H9 (cell line): ENCODE data around the gene ATP13A2. TPM values are rescaled to one million over a fixed set of nuclear protein-coding genes. Genes with fewer than 3 reads are reported as not detected.

Experiments used
- DNase-seq: peaks from one replicate; pipeline ENCODE4 v3.0.0-alpha.2; 2017
- H2AFZ ChIP-seq: one replicate; pipeline ENCODE4 v1.6.1; 2013; ENCODE audit warnings: mild to moderate bottlenecking, low read length, control low read depth, moderate library complexity
- H2AK5ac ChIP-seq: 2 replicates; pipeline ENCODE4 v1.6.1; 2013; ENCODE audit warnings: low read length, control low read depth, mixed read lengths; ENCODE audit not compliant: insufficient read length
- H2BK120ac ChIP-seq: one replicate; pipeline ENCODE4 v1.6.1; 2013; ENCODE audit warnings: low read depth, mild to moderate bottlenecking, low read length, control low read depth, inconsistent platforms; ENCODE audit not compliant: poor library complexity, severe bottlenecking
- H2BK12ac ChIP-seq: 2 replicates; pipeline ENCODE4 v1.6.1; 2013; ENCODE audit warnings: low read length, control low read depth, mixed read lengths, low read depth; ENCODE audit not compliant: insufficient read length
- H2BK15ac ChIP-seq: 2 replicates; pipeline ENCODE4 v1.6.1; 2013; ENCODE audit warnings: low read depth, low read length, control low read depth
- H2BK20ac ChIP-seq: one replicate; pipeline ENCODE4 v1.6.1; 2013; ENCODE audit warnings: low read depth, mild to moderate bottlenecking, low read length, control low read depth, inconsistent platforms; ENCODE audit not compliant: poor library complexity, severe bottlenecking
- H2BK5ac ChIP-seq: 2 replicates; pipeline ENCODE4 v1.6.1; 2013; ENCODE audit warnings: low read length, control low read depth, mixed read lengths; ENCODE audit not compliant: insufficient read length
- H3K14ac ChIP-seq: 2 replicates; pipeline ENCODE4 v1.6.1; 2013; ENCODE audit warnings: low read length, control low read depth; ENCODE audit not compliant: insufficient read depth
- H3K18ac ChIP-seq: 2 replicates; pipeline ENCODE4 v1.6.1; 2013; ENCODE audit warnings: low read depth, mild to moderate bottlenecking, mixed read lengths, low read length, control low read depth; ENCODE audit not compliant: insufficient read length
- H3K23ac ChIP-seq: 2 replicates; pipeline ENCODE4 v1.6.1; 2013; ENCODE audit warnings: low read length, control low read depth, mixed read lengths, low read depth; ENCODE audit not compliant: insufficient read length
- H3K23me2 ChIP-seq: 2 replicates; pipeline ENCODE4 v1.6.1; 2013; ENCODE audit warnings: low read depth, mild to moderate bottlenecking, mixed read lengths, low read length, control low read depth; ENCODE audit not compliant: insufficient read length, poor library complexity, severe bottlenecking
- H3K27ac ChIP-seq: 2 replicates; pipeline ENCODE4 v1.5.1; 2013; ENCODE audit warnings: low read length, control low read depth, mixed read lengths, low read depth; ENCODE audit not compliant: insufficient read length
- H3K27me3 ChIP-seq: 2 replicates; pipeline ENCODE4 v1.6.1; 2013; ENCODE audit warnings: low read length, control low read depth, inconsistent platforms; ENCODE audit not compliant: insufficient read depth
- H3K4ac ChIP-seq: 2 replicates; pipeline ENCODE4 v1.6.1; 2013; ENCODE audit warnings: low read depth, mild to moderate bottlenecking, control low read depth, inconsistent platforms, low read length, moderate library complexity
- H3K4me1 ChIP-seq: 2 replicates; pipeline ENCODE4 v1.6.1; 2013; ENCODE audit warnings: low read length, control low read depth, inconsistent platforms; ENCODE audit not compliant: insufficient read depth
- H3K4me2 ChIP-seq: 2 replicates; pipeline ENCODE4 v1.6.1; 2013; ENCODE audit warnings: low read length, control low read depth, mixed read lengths; ENCODE audit not compliant: insufficient read length, insufficient read depth
- H3K56ac ChIP-seq: 2 replicates; pipeline ENCODE4 v1.6.1; 2013; ENCODE audit warnings: low read depth, mild to moderate bottlenecking, mixed read lengths, low read length, control low read depth; ENCODE audit not compliant: insufficient read length
- H3K79me1 ChIP-seq: 2 replicates; pipeline ENCODE4 v1.6.1; 2013; ENCODE audit warnings: low read depth, mild to moderate bottlenecking, moderate library complexity, low read length, control low read depth, inconsistent platforms; ENCODE audit not compliant: insufficient read depth, poor library complexity, severe bottlenecking
- H3K79me2 ChIP-seq: 2 replicates; pipeline ENCODE4 v1.6.1; 2013; ENCODE audit warnings: low read length, control low read depth, inconsistent platforms; ENCODE audit not compliant: insufficient read depth
- H3K9ac ChIP-seq: 2 replicates; pipeline ENCODE4 v1.6.1; 2013; ENCODE audit warnings: low read length, control low read depth, mixed read lengths; ENCODE audit not compliant: insufficient read length; ENCODE audit errors: extremely low read depth
- H3K9me3 ChIP-seq: one replicate; pipeline ENCODE4 v1.6.1; 2013; ENCODE audit warnings: low read depth, low read length, inconsistent platforms; ENCODE audit not compliant: control insufficient read depth
- H3T11ph ChIP-seq: one replicate; pipeline ENCODE4 v1.6.1; 2013; ENCODE audit warnings: mild to moderate bottlenecking, low read length, control low read depth, inconsistent platforms
- H4K20me1 ChIP-seq: one replicate; pipeline ENCODE4 v1.6.1; 2013; ENCODE audit not compliant: control insufficient read depth, insufficient read length, insufficient read depth
- H4K5ac ChIP-seq: 2 replicates; pipeline ENCODE4 v1.6.1; 2013; ENCODE audit warnings: low read depth, mild to moderate bottlenecking, mixed read lengths, low read length, control low read depth; ENCODE audit not compliant: insufficient read length
- H4K8ac ChIP-seq: replicated peaks from 2 replicates; pipeline ENCODE4 v1.6.1; 2013; ENCODE audit warnings: low read length, control low read depth, mixed read lengths, low read depth; ENCODE audit not compliant: insufficient read length
- H4K91ac ChIP-seq: 2 replicates; pipeline ENCODE4 v1.6.1; 2013; ENCODE audit warnings: low read depth, mild to moderate bottlenecking, moderate library complexity, mixed read lengths, low read length, control low read depth; ENCODE audit not compliant: insufficient read length
- H3K27ac Mint-ChIP-seq, 3 experiments: 2 replicates in 2 of 3; 3 replicates in 1 of 3; pipeline ENCODE4 v1.8.0; 2020 to 2021; ENCODE audit warnings: mixed read lengths in 3 of 3, mild to moderate bottlenecking in 1 of 3, moderate library complexity in 1 of 3
- H3K27me3 Mint-ChIP-seq: 2 replicates; pipeline ENCODE4 v1.8.0; 2021; ENCODE audit warnings: low read depth, mild to moderate bottlenecking, moderate library complexity, mixed read lengths
- H3K36me3 Mint-ChIP-seq, 3 experiments: 2 replicates in 2 of 3; 3 replicates in 1 of 3; pipeline ENCODE4 v1.8.0; 2020 to 2021; ENCODE audit warnings: low read depth in 3 of 3, mixed read lengths in 3 of 3; ENCODE audit not compliant: insufficient read depth in 1 of 3
- H3K4me1 Mint-ChIP-seq, 2 experiments: 2 replicates each; pipeline ENCODE4 v1.8.0; 2020; ENCODE audit warnings: mixed read lengths in 2 of 2
- H3K4me3 Mint-ChIP-seq, 2 experiments: 2 replicates in 1 of 2; 3 replicates in 1 of 2; pipeline ENCODE4 v1.8.0; 2020 to 2021; ENCODE audit warnings: mild to moderate bottlenecking in 2 of 2, mixed read lengths in 2 of 2, moderate library complexity in 1 of 2
- H3K9me3 Mint-ChIP-seq, 2 experiments: 2 replicates in 1 of 2; 3 replicates in 1 of 2; pipeline ENCODE4 v1.8.0; 2020; ENCODE audit warnings: mild to moderate bottlenecking in 2 of 2, mixed read lengths in 2 of 2, moderate library complexity in 1 of 2
- WGBS: extraction: QIAGEN DNeasy Blood & Tissue Kit; methylation state at CpG from one replicate; pipeline ENCODE4 v1.1.7; 2013; ENCODE audit warnings: missing lambda C conversion rate, low lambda C conversion rate, mixed read lengths; ENCODE audit not compliant: insufficient read length; ENCODE audit errors: extremely low coverage; 5-methylcytosine and 5-hydroxymethylcytosine counted together
- total RNA-seq: library from RNA; stranded (reverse); gene quantifications from 2 replicates; pipeline ENCODE4 v1.2.1, GENCODE V29; 2021
- TF ChIP-seq, protein P1 (sequence below): fragments of 200-600 bp; sonication (generic); conservative IDR thresholded peaks from 3 replicates; pipeline ENCODE4 v1.8.0; 2021; ENCODE audit warnings: antibody characterized with exemption, mild to moderate bottlenecking

ATP13A2 gene
- total RNA-seq, 1 experiment from 2014 or later = 53.6 TPM

DNA sequence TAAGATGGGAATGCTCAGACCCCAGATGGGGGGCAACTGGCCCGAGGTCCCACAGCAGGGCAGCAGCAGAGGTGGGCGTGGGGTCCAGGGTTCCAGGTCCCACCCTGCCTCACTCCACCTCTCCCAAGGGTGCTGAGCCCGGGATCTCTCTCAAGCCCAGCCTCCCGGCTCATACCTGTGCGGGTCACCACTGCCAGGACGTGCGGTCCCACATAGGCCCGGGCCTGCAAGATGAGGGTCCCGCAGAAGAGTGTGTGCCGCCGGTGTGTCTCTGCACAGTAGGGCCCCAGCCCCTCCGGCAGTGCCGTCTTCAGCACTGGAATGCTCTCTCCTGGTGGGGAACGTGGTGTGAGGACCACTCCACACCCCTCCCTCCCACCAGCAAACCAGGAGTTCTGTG, 14.9 kb downstream of the ATP13A2 start:
- no peaks in the 10 kb centered on the region for H3K9me3 Mint-ChIP-seq
- Histone ChIP-seq H3K18ac (no peak overlapping the region), H2BK12ac (no peak overlapping the region), H3K27me3 (no peaks in the 10 kb centered on the region), H3K9ac (no peak overlapping the region), H3K4me1 (no peaks in the 10 kb centered on the region), H3K23me2 (no peaks in the 10 kb centered on the region), H2AFZ (no peak overlapping the region), H3T11ph (no peak overlapping the region), H2BK120ac (no peak overlapping the region), H2BK5ac (no peak overlapping the region), H2AK5ac (no peak overlapping the region), H3K4ac (no peak overlapping the region), H3K14ac (no peak overlapping the region), H3K4me2 (no peak overlapping the region), H3K23ac (no peak overlapping the region), H2BK20ac (no peak overlapping the region), H3K56ac (no peak overlapping the region), H3K79me1 (no peaks in the 10 kb centered on the region), H2BK15ac (no peak overlapping the region), H4K91ac (no peak overlapping the region), H4K20me1 (no peaks in the 10 kb centered on the region), H4K5ac (no peak overlapping the region), H3K79me2 (no peaks in the 10 kb centered on the region), H3K9me3 (no peaks in the 10 kb centered on the region), H3K27ac (no peak overlapping the region), H4K8ac (no peak overlapping the region)
- H3K4me3 Mint-ChIP-seq = no peak overlapping the region
- H3K36me3 Mint-ChIP-seq = peaks cover 13 to 35% (median 32%) of the 10 kb centered on the region in 3 experiments
- no peaks in the 10 kb centered on the region for H3K27me3 Mint-ChIP-seq
- H3K27ac Mint-ChIP-seq = no peak overlapping the region
- no CpG with 5 or more reads among the region's 14 CpGs for WGBS
- H3K4me1 Mint-ChIP-seq = no peaks in the 10 kb centered on the region
- DNase-seq = no peak
- TF ChIP-seq, protein P1, sequence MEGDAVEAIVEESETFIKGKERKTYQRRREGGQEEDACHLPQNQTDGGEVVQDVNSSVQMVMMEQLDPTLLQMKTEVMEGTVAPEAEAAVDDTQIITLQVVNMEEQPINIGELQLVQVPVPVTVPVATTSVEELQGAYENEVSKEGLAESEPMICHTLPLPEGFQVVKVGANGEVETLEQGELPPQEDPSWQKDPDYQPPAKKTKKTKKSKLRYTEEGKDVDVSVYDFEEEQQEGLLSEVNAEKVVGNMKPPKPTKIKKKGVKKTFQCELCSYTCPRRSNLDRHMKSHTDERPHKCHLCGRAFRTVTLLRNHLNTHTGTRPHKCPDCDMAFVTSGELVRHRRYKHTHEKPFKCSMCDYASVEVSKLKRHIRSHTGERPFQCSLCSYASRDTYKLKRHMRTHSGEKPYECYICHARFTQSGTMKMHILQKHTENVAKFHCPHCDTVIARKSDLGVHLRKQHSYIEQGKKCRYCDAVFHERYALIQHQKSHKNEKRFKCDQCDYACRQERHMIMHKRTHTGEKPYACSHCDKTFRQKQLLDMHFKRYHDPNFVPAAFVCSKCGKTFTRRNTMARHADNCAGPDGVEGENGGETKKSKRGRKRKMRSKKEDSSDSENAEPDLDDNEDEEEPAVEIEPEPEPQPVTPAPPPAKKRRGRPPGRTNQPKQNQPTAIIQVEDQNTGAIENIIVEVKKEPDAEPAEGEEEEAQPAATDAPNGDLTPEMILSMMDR = no peak
